AG09319 (cell line): ENCODE results near the gene UBE2C.

Experiments
- DNase-seq: peaks from one replicate; pipeline ENCODE4 v3.0.0-alpha.2; 2010; ENCODE audit warnings: low read depth; ENCODE audit errors: extremely low read depth
- TF ChIP-seq, protein P1 (sequence below): IDR thresholded peaks from 2 replicates; pipeline ENCODE4 v1.5.1; 2011; ENCODE audit warnings: low read depth, mild to moderate bottlenecking, inconsistent platforms, low read length, moderate library complexity

The UBE2C gene

DNA sequence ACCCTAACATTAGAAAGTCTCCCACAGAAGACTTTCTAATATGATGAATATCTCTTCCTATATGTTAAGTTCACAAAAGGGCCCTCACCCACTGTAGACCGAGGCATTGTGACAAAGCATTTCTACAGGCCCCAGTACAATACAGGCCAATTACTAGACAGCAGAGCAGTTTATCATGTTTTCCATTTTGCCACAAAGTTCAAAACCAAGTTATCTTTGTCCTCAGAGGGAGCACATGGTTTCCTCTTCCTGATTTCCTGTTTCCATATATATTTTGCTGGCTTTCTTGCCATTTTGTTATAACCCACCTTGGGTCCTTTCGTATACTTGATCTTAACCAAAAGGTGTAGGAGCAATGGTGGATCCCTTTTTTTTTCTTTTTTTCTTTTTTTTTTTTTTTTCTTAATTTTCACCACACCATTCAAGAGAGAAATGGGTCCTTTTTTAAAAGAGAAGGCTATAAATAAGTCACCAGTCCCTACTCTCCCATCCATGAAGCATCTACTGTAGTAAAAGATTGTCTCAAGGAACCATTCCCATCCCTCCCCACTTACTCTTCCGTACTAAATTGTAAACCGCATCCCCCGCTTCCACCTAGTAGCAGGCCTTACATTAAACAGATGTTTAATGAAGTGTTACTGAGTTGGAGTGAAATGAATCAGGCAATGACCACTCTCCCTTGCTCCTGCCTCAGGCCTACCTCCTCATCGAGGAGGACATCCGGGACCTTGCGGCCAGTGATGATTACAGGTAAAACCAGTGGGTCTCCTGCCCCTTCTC, 2.1 kb upstream of the UBE2C start:
- no peak for DNase-seq
- TF ChIP-seq, protein P1, sequence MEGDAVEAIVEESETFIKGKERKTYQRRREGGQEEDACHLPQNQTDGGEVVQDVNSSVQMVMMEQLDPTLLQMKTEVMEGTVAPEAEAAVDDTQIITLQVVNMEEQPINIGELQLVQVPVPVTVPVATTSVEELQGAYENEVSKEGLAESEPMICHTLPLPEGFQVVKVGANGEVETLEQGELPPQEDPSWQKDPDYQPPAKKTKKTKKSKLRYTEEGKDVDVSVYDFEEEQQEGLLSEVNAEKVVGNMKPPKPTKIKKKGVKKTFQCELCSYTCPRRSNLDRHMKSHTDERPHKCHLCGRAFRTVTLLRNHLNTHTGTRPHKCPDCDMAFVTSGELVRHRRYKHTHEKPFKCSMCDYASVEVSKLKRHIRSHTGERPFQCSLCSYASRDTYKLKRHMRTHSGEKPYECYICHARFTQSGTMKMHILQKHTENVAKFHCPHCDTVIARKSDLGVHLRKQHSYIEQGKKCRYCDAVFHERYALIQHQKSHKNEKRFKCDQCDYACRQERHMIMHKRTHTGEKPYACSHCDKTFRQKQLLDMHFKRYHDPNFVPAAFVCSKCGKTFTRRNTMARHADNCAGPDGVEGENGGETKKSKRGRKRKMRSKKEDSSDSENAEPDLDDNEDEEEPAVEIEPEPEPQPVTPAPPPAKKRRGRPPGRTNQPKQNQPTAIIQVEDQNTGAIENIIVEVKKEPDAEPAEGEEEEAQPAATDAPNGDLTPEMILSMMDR: no peak

- DNase-seq: no peak
- TF ChIP-seq, protein P1: no peak
These were observed 529 bp downstream of the UBE2C start for GRCh38 chr20:45813006-45813340.

DNA sequence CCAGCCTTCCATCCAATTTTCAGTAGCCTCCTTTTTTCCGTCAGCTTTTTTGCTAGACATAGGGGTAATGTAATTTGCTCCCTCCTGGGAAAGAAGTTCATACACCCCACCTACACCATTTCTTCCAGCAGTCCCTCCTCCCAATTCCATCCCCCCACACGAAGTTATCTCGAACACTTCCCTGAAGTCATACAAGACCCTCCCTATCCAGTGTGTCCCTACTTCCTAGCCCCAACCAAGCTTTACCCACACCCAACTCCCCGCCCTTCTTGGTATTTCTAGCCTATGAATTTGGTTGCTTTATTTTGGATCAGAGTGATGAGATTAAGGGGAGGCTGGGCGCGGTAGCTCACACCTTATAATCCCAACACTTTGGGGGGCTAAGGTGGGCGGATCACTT, 1.0 kb downstream of the UBE2C start:
- no peak for DNase-seq
- TF ChIP-seq, protein P1: no peak

DNA sequence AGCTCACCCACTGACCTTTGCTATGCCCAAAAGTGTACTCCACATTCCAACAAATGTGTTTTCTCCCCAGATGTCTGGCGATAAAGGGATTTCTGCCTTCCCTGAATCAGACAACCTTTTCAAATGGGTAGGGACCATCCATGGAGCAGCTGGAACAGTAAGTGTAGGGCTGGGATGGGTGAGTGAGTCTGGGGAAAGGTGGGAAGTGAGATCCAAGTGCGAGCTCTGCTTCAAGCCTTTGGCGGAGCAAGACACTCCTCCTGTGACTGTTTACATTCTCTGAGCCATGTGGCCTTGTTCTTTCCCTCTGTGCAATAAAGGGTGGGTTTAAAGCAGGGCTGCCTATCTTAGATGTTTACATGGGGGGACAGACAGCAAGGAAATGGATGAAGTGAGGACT, 1.9 kb downstream of the UBE2C start:
- no peak for DNase-seq
- TF ChIP-seq, protein P1: no peak

- no peak for DNase-seq
- TF ChIP-seq, protein P1: no peak
These were observed 4.5 kb downstream of the UBE2C start for GRCh38 chr20:45816951-45817350.

GRCh38 chr20:45817376-45818194, 5.1 kb downstream of the UBE2C start:
- peak; percentile 66 for DNase-seq
- TF ChIP-seq, protein P1: no peak

GRCh38 chr20:45818239-45818638, 5.8 kb downstream of the UBE2C start:
- DNase-seq: no peak
- TF ChIP-seq, protein P1: no peak
